SK-N-SH (cell line): ENCODE data around the gene DCAF16. TPM values are rescaled to one million over a fixed set of nuclear protein-coding genes. Genes with fewer than 3 reads are reported as not detected.

Source experiments
- CTCF ChIA-PET: fragments of 300-600, 350-600 bp; formaldehyde crosslinking; extraction: SDS; loops from one replicate; lab custom pipeline; 2021; lab: Yijun Ruan, JAX
- POLR2A ChIA-PET: fragments of 350-600 bp; sonication (Branson Sonifier 250); formaldehyde crosslinking; extraction: SDS; loops from one replicate; lab custom pipeline; 2020; ENCODE audit warnings: antibody characterized with exemption, inconsistent platforms; lab: Yijun Ruan, JAX
- DNase-seq: peaks from one replicate; pipeline ENCODE4 v3.0.0; 2012
- H2AFZ ChIP-seq: fragments of 200-600 bp; sonication (generic); 2 replicates; pipeline ENCODE4 v1.8.1; 2016; ENCODE audit warnings: antibody characterized with exemption, mild to moderate bottlenecking, low read depth
- H3F3A ChIP-seq: fragments of 200-600 bp; sonication (generic); replicated peaks from 2 replicates; pipeline ENCODE3; 2016; ENCODE audit warnings: antibody characterized with exemption, mild to moderate bottlenecking; ENCODE audit not compliant: insufficient read depth
- H3K27ac ChIP-seq, 2 experiments: fragments of 200-500 bp in 1 of 2; fragments of 200-600 bp in 1 of 2; sonication (Bioruptor generic) in 1 of 2; sonication (generic), shearing (Covaris generic) in 1 of 2; 2 replicates each; pipeline versions ENCODE4 v1.5.1 to v1.6.1; 2014 to 2016; ENCODE audit warnings: low read depth in 2 of 2, inconsistent platforms in 1 of 2, low read length in 1 of 2, mild to moderate bottlenecking in 1 of 2, mixed read lengths in 1 of 2
- H3K27me3 ChIP-seq: fragments of 200-600 bp; sonication (generic), shearing (Covaris generic); 2 replicates; pipeline ENCODE4 v1.6.1; 2016; ENCODE audit warnings: mixed run types; ENCODE audit not compliant: insufficient read depth
- H3K36me3 ChIP-seq, 2 experiments: fragments of 200-500 bp in 1 of 2; fragments of 200-600 bp in 1 of 2; sonication (Bioruptor generic) in 1 of 2; sonication (generic) in 1 of 2; replicated peaks in 1 of 2; 2 replicates each; pipeline versions ENCODE3 to v1.5.1; 2014 to 2016; ENCODE audit warnings: low read length in 1 of 2, mild to moderate bottlenecking in 1 of 2; ENCODE audit not compliant: insufficient read depth in 2 of 2, control insufficient read depth in 1 of 2
- H3K4me1 ChIP-seq, 2 experiments: fragments of 200-500 bp in 1 of 2; fragments of 200-600 bp in 1 of 2; sonication (Bioruptor generic) in 1 of 2; sonication (generic), shearing (Covaris generic) in 1 of 2; 2 replicates each; pipeline versions ENCODE4 v1.5.1 to v1.6.1; 2014 to 2016; ENCODE audit warnings: low read depth in 1 of 2, low read length in 1 of 2, mixed run types in 1 of 2; ENCODE audit not compliant: insufficient read depth in 2 of 2, control insufficient read depth in 1 of 2
- H3K4me2 ChIP-seq: fragments of 200-600 bp; sonication (generic), shearing (Covaris generic); 2 replicates; pipeline ENCODE4 v1.6.1; 2017; ENCODE audit warnings: mixed run types
- H3K4me3 ChIP-seq, 2 experiments: fragments of 200-500 bp in 1 of 2; fragments of 200-600 bp in 1 of 2; sonication (Bioruptor generic) in 1 of 2; sonication (generic), shearing (Covaris generic) in 1 of 2; 2 replicates each; pipeline versions ENCODE4 v1.5.1 to v1.8.1; 2014 to 2016; ENCODE audit warnings: low read depth in 2 of 2, inconsistent platforms in 1 of 2, low read length in 1 of 2, mild to moderate bottlenecking in 1 of 2, mixed read lengths in 1 of 2, moderate library complexity in 1 of 2
- H3K79me2 ChIP-seq: fragments of 200-600 bp; sonication (generic); 2 replicates; pipeline ENCODE4 v1.8.1; 2017; ENCODE audit warnings: mild to moderate bottlenecking; ENCODE audit not compliant: insufficient read depth
- H3K9ac ChIP-seq: fragments of 200-600 bp; sonication (generic); 2 replicates; pipeline ENCODE4 v1.6.1; 2017; ENCODE audit warnings: mixed run types
- H3K9me2 ChIP-seq: fragments of 200-600 bp; sonication (generic); 2 replicates; pipeline ENCODE4 v1.6.1; 2017; ENCODE audit warnings: mixed run types
- H3K9me3 ChIP-seq: fragments of 200-600 bp; sonication (generic); 2 replicates; pipeline ENCODE4 v1.6.1; 2017; ENCODE audit warnings: mixed run types, mild to moderate bottlenecking, moderate library complexity
- H4K20me1 ChIP-seq: fragments of 200-600 bp; sonication (generic); 2 replicates; pipeline ENCODE4 v1.6.1; 2017; ENCODE audit warnings: mild to moderate bottlenecking, mixed run types; ENCODE audit not compliant: insufficient read depth
- CHD2 ChIP-seq: fragments of 150-350 bp; IDR thresholded peaks from 2 replicates; pipeline ENCODE4 v1.6.1; 2018; ENCODE audit warnings: low read length; ENCODE audit not compliant: partially characterized antibody
- ELF1 ChIP-seq: IDR thresholded peaks from 2 replicates; pipeline ENCODE4 v1.4.0; 2012
- EZH2phosphoT487 ChIP-seq: fragments of 200-600 bp; sonication (generic); IDR thresholded peaks from 2 replicates; pipeline ENCODE4 v1.6.1; 2017; ENCODE audit warnings: low read depth, mixed run types, mild to moderate bottlenecking, antibody characterized with exemption, moderate library complexity, borderline replicate concordance
- FOXM1 ChIP-seq: IDR thresholded peaks from 2 replicates; pipeline ENCODE4 v1.4.0; 2012; ENCODE audit warnings: low read depth, mild to moderate bottlenecking
- GATA2 ChIP-seq: sonication (generic); formaldehyde crosslinking; IDR thresholded peaks from 2 replicates; pipeline ENCODE4 v1.5.0; 2020; ENCODE audit warnings: mild to moderate bottlenecking, missing genetic modification reagents
- JUND ChIP-seq: IDR thresholded peaks from 2 replicates; pipeline ENCODE4 v1.4.0; 2012
- MEF2A ChIP-seq: IDR thresholded peaks from 2 replicates; pipeline ENCODE4 v1.4.0; 2012; ENCODE audit warnings: low read depth, borderline replicate concordance
- NFIC ChIP-seq: IDR thresholded peaks from 2 replicates; pipeline ENCODE4 v1.4.0; 2012; ENCODE audit warnings: borderline replicate concordance
- NRF1 ChIP-seq: IDR thresholded peaks from 2 replicates; pipeline ENCODE4 v1.6.1; 2012; ENCODE audit warnings: low read depth, mild to moderate bottlenecking, low read length
- POLR2AphosphoS5 ChIP-seq: IDR thresholded peaks from 2 replicates; pipeline ENCODE4 v1.6.1; 2012; ENCODE audit warnings: low read depth, low read length
- RAD21 ChIP-seq: IDR thresholded peaks from 2 replicates; pipeline ENCODE4 v1.6.1; 2012; ENCODE audit warnings: mild to moderate bottlenecking, low read length
- RCOR1 ChIP-seq: fragments of 150-350 bp; IDR thresholded peaks from 2 replicates; pipeline ENCODE4 v1.6.1; 2017; ENCODE audit warnings: antibody characterized with exemption, low read length
- RFX5 ChIP-seq: IDR thresholded peaks from 2 replicates; pipeline ENCODE4 v1.6.1; 2012; ENCODE audit warnings: mild to moderate bottlenecking, improper control_type of control experiment, low read length
- TAF1 ChIP-seq: IDR thresholded peaks from 2 replicates; pipeline ENCODE4 v1.6.1; 2012; ENCODE audit warnings: low read depth, mild to moderate bottlenecking, low read length, moderate library complexity, borderline replicate concordance
- YY1 ChIP-seq: IDR thresholded peaks from 2 replicates; pipeline ENCODE4 v1.4.0; 2012; ENCODE audit warnings: low read depth, mild to moderate bottlenecking
- WGBS: methylation state at CpG from one replicate; pipeline ENCODE4 v1.1.6; 2017; ENCODE audit warnings: low lambda C conversion rate; 5-methylcytosine and 5-hydroxymethylcytosine counted together
- polyA plus RNA-seq, 3 experiments: library from polyadenylated mRNA; depleted of rRNA; stranded (reverse); fragments of >200 nt; gene quantifications; 2 replicates each; pipeline ENCODE4 v1.2.3, GENCODE V29; 2012
- TF ChIP-seq, protein P1 (sequence below): IDR thresholded peaks from 2 replicates; pipeline ENCODE4; 2012
- TF ChIP-seq, protein P2 (sequence below): fragments of 150-350 bp; IDR thresholded peaks from 2 replicates; pipeline ENCODE4 v1.6.1; 2017; ENCODE audit warnings: antibody characterized with exemption, low read length, low read depth, borderline replicate concordance
- TF ChIP-seq, protein P3 (sequence below): fragments of 150-350 bp; IDR thresholded peaks from 2 replicates; pipeline ENCODE4 v1.6.1; 2016; ENCODE audit warnings: mild to moderate bottlenecking, low read depth, low read length

DCAF16 gene
- polyA plus RNA-seq, 1 of the 3 experiments (the other 2 are of a cell fraction), result 23.5 TPM

DNA sequence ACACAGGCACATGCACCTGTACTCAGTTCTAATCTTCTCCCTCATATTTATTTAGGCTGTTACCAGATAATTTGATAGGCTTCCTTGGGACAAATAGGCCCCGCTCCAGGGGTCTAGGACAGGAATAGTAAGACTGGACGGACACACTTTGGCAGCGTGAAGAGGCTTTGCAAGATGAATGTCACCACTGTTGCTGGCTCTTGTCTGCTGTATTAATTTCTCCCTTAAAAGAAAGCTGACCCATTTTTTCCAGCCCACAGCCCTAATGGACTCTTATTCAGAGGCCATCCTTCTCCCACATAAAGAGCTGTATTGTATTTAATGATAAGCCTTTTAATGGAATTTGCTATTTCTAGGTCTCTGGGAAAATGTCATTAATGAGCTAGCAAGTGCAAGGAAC lies 47.1 kb downstream of the DCAF16 start:
- TF ChIP-seq MEF2A, result no peak
- TF ChIP-seq, protein P1, sequence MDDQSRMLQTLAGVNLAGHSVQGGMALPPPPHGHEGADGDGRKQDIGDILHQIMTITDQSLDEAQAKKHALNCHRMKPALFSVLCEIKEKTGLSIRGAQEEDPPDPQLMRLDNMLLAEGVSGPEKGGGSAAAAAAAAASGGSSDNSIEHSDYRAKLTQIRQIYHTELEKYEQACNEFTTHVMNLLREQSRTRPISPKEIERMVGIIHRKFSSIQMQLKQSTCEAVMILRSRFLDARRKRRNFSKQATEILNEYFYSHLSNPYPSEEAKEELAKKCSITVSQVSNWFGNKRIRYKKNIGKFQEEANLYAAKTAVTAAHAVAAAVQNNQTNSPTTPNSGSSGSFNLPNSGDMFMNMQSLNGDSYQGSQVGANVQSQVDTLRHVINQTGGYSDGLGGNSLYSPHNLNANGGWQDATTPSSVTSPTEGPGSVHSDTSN, result no peak
- no peak for TF ChIP-seq JUND
- no peak for TF ChIP-seq POLR2AphosphoS5
- no peak for TF ChIP-seq GATA2 (CRISPR knock-in tag)
- no peak for TF ChIP-seq EZH2phosphoT487
- TF ChIP-seq, protein P2, sequence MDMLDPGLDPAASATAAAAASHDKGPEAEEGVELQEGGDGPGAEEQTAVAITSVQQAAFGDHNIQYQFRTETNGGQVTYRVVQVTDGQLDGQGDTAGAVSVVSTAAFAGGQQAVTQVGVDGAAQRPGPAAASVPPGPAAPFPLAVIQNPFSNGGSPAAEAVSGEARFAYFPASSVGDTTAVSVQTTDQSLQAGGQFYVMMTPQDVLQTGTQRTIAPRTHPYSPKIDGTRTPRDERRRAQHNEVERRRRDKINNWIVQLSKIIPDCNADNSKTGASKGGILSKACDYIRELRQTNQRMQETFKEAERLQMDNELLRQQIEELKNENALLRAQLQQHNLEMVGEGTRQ, result no peak
- TF ChIP-seq FOXM1, result no peak
- TF ChIP-seq, protein P3, sequence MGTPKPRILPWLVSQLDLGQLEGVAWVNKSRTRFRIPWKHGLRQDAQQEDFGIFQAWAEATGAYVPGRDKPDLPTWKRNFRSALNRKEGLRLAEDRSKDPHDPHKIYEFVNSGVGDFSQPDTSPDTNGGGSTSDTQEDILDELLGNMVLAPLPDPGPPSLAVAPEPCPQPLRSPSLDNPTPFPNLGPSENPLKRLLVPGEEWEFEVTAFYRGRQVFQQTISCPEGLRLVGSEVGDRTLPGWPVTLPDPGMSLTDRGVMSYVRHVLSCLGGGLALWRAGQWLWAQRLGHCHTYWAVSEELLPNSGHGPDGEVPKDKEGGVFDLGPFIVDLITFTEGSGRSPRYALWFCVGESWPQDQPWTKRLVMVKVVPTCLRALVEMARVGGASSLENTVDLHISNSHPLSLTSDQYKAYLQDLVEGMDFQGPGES, result no peak
- TF ChIP-seq YY1, result no peak
- TF ChIP-seq CHD2, result no peak
- TF ChIP-seq RCOR1, result no peak
- no peak for TF ChIP-seq RAD21
- TF ChIP-seq TAF1, result no peak
- TF ChIP-seq ELF1, result no peak
- TF ChIP-seq NFIC, result no peak
- TF ChIP-seq NRF1, result no peak
- TF ChIP-seq, all 33 proteins: peak for 0

DNA sequence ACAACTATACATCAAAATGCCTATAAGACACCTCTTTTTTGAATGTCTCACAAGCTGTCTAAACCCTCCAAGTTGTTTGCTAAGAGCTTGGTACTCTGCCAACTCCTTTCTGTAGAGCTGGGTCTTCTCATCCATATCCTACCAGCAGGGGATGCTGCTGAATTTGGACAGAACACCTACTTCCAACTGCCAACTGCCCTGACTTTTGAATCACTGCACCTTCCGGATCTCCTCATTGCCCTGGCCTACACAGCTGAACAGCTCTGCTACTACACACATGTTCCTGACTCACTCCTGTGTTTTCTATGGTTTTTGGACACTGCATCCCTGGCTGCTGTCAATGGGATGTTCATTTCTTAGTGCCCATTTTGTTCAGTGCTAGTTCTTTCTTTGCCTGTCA lies 47.8 kb downstream of the DCAF16 start:
- WGBS, result 73% methylated on average over 1 of the region's 1 CpG
- Histone ChIP-seq H3F3A (no peaks in the 10 kb centered on the region), H3K4me1 (no peaks in the 10 kb centered on the region; a peak in 1 of 4 replicates), H3K9ac (no peak overlapping the region), H3K9me2 (no peaks in the 10 kb centered on the region), H3K79me2 (no peaks in the 10 kb centered on the region), H3K27ac (peak overlapping the region in 1 of 2 experiments; percentile 4; a peak in 1 of 4 replicates), H2AFZ (no peak overlapping the region), H3K4me2 (no peak overlapping the region), H3K9me3 (no peaks in the 10 kb centered on the region), H3K4me3 (no peak overlapping the region), H4K20me1 (no peaks in the 10 kb centered on the region), H3K27me3 (no peaks in the 10 kb centered on the region), H3K36me3 (no peaks in the 10 kb centered on the region)
- CTCF ChIA-PET, result interaction anchor here (1.1 kb wide), 1 partner anchor 10 kb away, joined by 3 read pairs; no protein-coding TSS in a partner anchor
- POLR2A ChIA-PET, result no interaction called here
- TF ChIP-seq RAD21, result peak; percentile 20; the same call in 1 of the 2 replicates
- TF ChIP-seq RFX5, result no peak
- DNase-seq, result no peak

More for the DNA sequence above, 47.1 kb downstream of the DCAF16 start:
- no peaks in the 10 kb centered on the region for H3K9me2 ChIP-seq
- H3K27me3 ChIP-seq, result no peaks in the 10 kb centered on the region
- no peaks in the 10 kb centered on the region for H3K36me3 ChIP-seq
- H3K4me2 ChIP-seq, result no peak overlapping the region
- ChIA-PET POLR2A (no interaction called here), CTCF (no interaction called here)
- peak; percentile 39 for DNase-seq
- WGBS, result 53% methylated on average over 3 of the region's 3 CpGs
- H3K79me2 ChIP-seq, result no peaks in the 10 kb centered on the region
- H4K20me1 ChIP-seq, result no peaks in the 10 kb centered on the region
- no peaks in the 10 kb centered on the region; a peak in 1 of 4 replicates for H3K4me1 ChIP-seq
- no peak overlapping the region for H2AFZ ChIP-seq
- H3F3A ChIP-seq, result no peaks in the 10 kb centered on the region
- peak overlapping the region in 1 of 2 experiments; percentile 31; a peak in 1 of 4 replicates for H3K27ac ChIP-seq
- no peaks in the 10 kb centered on the region for H3K9me3 ChIP-seq
- H3K9ac ChIP-seq, result no peak overlapping the region
- no peak overlapping the region for H3K4me3 ChIP-seq
